DMS153 treated with DMSO at 0.1 percent for 48 hours (cell line): ENCODE results near the gene TMPRSS6.

Experiments
- DNase-seq: peaks from one replicate; lab custom pipeline; 2025; ENCODE audit not compliant: unreplicated experiment; lab: John Stamatoyannopoulos, UW

Gene TMPRSS6

GRCh38 chr22:37052386-37053309 is 56.9 kb downstream of the TMPRSS6 start:
- no peak for DNase-seq

- peak; percentile 32 for DNase-seq
These were observed 57.8 kb downstream of the TMPRSS6 start, which contains the start of gene KCTD17 for GRCh38 chr22:37051391-37052385. Gene KCTD17 (plus strand): TSS chr22:37051742. CDS start chr22:37051761, 19 bp downstream.

GRCh38 chr22:37050913-37051312 is 58.6 kb downstream of the TMPRSS6 start:
- DNase-seq = no peak

- DNase-seq = no peak
These were observed 60.3 kb downstream of the TMPRSS6 start for GRCh38 chr22:37049224-37049623.

GRCh38 chr22:37048133-37048532 is 61.4 kb downstream of the TMPRSS6 start:
- no peak for DNase-seq

GRCh38 chr22:37047006-37047405 is 62.5 kb downstream of the TMPRSS6 start:
- DNase-seq = no peak

GRCh38 chr22:37046589-37046988 is 62.9 kb downstream of the TMPRSS6 start:
- DNase-seq = no peak

GRCh38 chr22:37045958-37046357 is 63.6 kb downstream of the TMPRSS6 start:
- DNase-seq = no peak

GRCh38 chr22:37044634-37045625 is 64.6 kb downstream of the TMPRSS6 start:
- DNase-seq = no peak

- DNase-seq = peak; percentile 71
These were observed 65.5 kb downstream of the TMPRSS6 start for GRCh38 chr22:37043828-37044538.

- no peak for DNase-seq
These were observed 66.2 kb downstream of the TMPRSS6 start for GRCh38 chr22:37043209-37043827.

- DNase-seq = no peak
These were observed 70.0 kb downstream of the TMPRSS6 start for GRCh38 chr22:37039466-37039865.

- DNase-seq = no peak
These were observed 71.8 kb downstream of the TMPRSS6 start for GRCh38 chr22:37037669-37038068.

- DNase-seq = no peak
These were observed 72.7 kb downstream of the TMPRSS6 start for GRCh38 chr22:37036655-37037377.

GRCh38 chr22:37033605-37034430 is 75.7 kb downstream of the TMPRSS6 start:
- no peak for DNase-seq

- no peak for DNase-seq
These were observed 76.7 kb downstream of the TMPRSS6 start for GRCh38 chr22:37032535-37033460.

- no peak for DNase-seq
These were observed 77.4 kb downstream of the TMPRSS6 start for GRCh38 chr22:37032134-37032534.
